Fibroblast of pulmonary artery (primary cell): ENCODE results near the gene TMC1.

Experiments used
- DNase-seq: peaks from one replicate; pipeline ENCODE4 v3.0.0-alpha.2; 2010; ENCODE audit warnings: low read depth
- H3K4me3 ChIP-seq: replicated peaks from 2 replicates; pipeline ENCODE4 v1.5.1; 2011; ENCODE audit warnings: low read depth, mild to moderate bottlenecking, control low read depth, low read length, moderate library complexity
- CTCF ChIP-seq: IDR thresholded peaks from 2 replicates; pipeline ENCODE4 v1.5.1; 2011; ENCODE audit warnings: mild to moderate bottlenecking, control low read depth, low read length, inconsistent platforms; ENCODE audit errors: missing control alignments

Gene TMC1

GRCh38 chr9:72826996-72827949 lies 305.9 kb downstream of the TMC1 start:
- H3K4me3 ChIP-seq, result no peak overlapping the region
- DNase-seq, result no peak
- TF ChIP-seq CTCF, result no peak

GRCh38 chr9:72827950-72828731 lies 306.7 kb downstream of the TMC1 start:
- TF ChIP-seq CTCF, result no peak
- no peak for DNase-seq
- H3K4me3 ChIP-seq, result no peak overlapping the region

- no peak overlapping the region for H3K4me3 ChIP-seq
- DNase-seq, result no peak
- no peak for TF ChIP-seq CTCF
Measured at GRCh38 chr9:72834994-72835393, 313.6 kb downstream of the TMC1 start.

GRCh38 chr9:72836790-72837189 lies 315.4 kb downstream of the TMC1 start:
- DNase-seq, result no peak
- no peak overlapping the region for H3K4me3 ChIP-seq
- TF ChIP-seq CTCF, result no peak

- H3K4me3 ChIP-seq, result no peak overlapping the region
- no peak for DNase-seq
- no peak for TF ChIP-seq CTCF
Measured at GRCh38 chr9:72839085-72839484, 317.7 kb downstream of the TMC1 start.

GRCh38 chr9:72843520-72844439 lies 322.4 kb downstream of the TMC1 start:
- no peak overlapping the region for H3K4me3 ChIP-seq
- no peak for DNase-seq
- peak; percentile 19 for TF ChIP-seq CTCF
